HG03571 (cell line): Measurements from ENCODE around the gene PCSK1N.
"Not testable (repeated sequence)": the region's sequence is repeated elsewhere in the genome, so short reads cannot be mapped to it uniquely, and the experiment has no call there.

Experiments
- ATAC-seq: cut with Tn5 transposase; IDR thresholded peaks from one replicate; pipeline ENCODE4 v1.9.1; 2021; ENCODE audit not compliant: unreplicated experiment

Gene PCSK1N

DNA sequence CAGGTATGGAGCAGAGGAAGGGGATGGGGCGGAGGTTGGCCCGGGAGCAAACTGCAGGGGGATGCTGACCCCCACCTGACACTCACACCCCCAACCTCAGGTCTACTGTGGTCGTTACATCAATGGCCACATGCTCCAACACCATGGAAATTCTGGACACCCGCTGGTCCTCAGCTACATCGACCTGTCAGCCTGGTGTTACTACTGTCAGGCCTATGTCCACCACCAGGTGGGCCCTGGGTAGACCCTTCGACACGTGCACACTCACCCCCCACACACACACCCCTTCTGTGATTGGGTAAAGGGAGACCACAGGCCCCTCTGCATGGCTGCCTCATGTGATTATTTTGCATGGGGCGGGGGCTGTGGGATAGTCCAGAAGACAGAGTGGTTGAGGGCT lies 11.3 kb downstream of the PCSK1N start:
- ATAC-seq = no peak

DNA sequence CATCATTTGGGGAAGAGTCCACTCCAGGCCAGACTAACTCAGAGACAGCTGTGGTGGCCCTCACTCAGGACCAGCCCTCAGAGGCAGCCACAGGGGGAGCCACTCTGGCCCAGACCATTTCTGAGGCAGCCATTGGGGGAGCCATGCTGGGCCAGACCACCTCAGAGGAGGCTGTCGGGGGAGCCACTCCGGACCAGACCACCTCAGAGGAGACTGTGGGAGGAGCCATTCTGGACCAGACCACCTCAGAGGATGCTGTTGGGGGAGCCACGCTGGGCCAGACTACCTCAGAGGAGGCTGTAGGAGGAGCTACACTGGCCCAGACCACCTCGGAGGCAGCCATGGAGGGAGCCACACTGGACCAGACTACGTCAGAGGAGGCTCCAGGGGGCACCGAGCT lies 12.4 kb downstream of the PCSK1N start:
- ATAC-seq = no peak

- ATAC-seq = not testable (repeated sequence)
These were observed 16.0 kb downstream of the PCSK1N start for GRCh38 chrX:48819394-48819793.

DNA sequence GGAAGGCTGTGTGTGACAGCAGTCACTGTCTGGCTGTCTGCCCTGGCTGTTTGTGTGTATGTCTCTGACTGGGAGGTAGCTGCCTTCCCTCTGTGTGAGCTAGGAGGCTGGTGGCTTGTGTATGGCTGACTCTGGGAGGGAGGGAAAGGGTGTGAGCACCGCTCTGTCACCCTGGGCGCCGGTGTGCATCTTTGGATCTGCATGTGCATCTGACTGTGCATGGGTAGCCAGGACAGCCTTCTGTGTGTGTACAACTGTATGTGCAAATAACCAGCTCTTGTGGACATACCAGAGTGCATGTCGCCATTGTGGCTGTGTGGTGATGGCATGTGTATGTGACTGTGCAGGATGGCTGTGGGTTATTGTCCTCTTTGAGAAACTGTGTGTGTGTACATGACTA lies 16.5 kb downstream of the PCSK1N start:
- no peak for ATAC-seq

GRCh38 chrX:48818098-48818497 lies 17.3 kb downstream of the PCSK1N start:
- no peak for ATAC-seq

GRCh38 chrX:48816014-48816810 lies 19.2 kb downstream of the PCSK1N start:
- no peak for ATAC-seq

GRCh38 chrX:48815266-48815665 lies 20.1 kb downstream of the PCSK1N start:
- ATAC-seq = no peak

DNA sequence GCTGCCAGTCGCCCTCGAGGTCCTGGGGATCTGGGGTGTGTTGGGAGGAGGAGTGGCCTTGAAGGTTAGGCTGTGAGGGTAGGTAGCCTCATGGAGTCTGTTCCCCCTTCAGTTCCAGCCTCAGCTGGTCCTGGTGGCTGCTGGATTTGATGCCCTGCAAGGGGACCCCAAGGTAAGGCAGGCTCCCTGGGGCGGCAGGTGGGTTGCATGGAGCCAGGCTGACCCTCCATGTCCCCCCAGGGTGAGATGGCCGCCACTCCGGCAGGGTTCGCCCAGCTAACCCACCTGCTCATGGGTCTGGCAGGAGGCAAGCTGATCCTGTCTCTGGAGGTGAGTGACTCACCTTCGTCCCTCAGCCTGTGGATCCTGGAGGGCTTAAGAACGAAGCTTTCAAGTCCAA lies 20.7 kb downstream of the PCSK1N start:
- no peak for ATAC-seq

GRCh38 chrX:48813644-48814043 lies 21.8 kb downstream of the PCSK1N start:
- no peak for ATAC-seq

- no peak for ATAC-seq
These were observed 29.3 kb downstream of the PCSK1N start for GRCh38 chrX:48806081-48806480.

DNA sequence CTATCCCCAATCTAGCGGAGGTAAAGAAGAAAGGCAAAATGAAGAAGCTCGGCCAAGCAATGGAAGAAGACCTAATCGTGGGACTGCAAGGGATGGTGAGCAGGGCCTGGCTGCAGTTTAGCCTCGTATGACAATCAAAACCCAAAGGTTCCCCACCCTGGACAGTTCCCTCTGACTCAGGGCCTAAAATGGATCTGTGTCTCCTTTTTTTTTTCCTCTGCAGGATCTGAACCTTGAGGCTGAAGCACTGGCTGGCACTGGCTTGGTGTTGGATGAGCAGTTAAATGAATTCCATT lies 32.6 kb downstream of the PCSK1N start:
- ATAC-seq = no peak

- peak; percentile 34 for ATAC-seq
These were observed 33.1 kb downstream of the PCSK1N start for GRCh38 chrX:48802089-48802904.

GRCh38 chrX:48801280-48802088 lies 33.9 kb downstream of the PCSK1N start, which contains the start of gene HDAC6:
TSS of gene HDAC6 (plus strand) at chrX:48802067. CDS start at chrX:48802693, 626 bp downstream.
- ATAC-seq = peak; percentile 86

GRCh38 chrX:48800574-48801279 lies 34.7 kb downstream of the PCSK1N start:
- no peak for ATAC-seq

DNA sequence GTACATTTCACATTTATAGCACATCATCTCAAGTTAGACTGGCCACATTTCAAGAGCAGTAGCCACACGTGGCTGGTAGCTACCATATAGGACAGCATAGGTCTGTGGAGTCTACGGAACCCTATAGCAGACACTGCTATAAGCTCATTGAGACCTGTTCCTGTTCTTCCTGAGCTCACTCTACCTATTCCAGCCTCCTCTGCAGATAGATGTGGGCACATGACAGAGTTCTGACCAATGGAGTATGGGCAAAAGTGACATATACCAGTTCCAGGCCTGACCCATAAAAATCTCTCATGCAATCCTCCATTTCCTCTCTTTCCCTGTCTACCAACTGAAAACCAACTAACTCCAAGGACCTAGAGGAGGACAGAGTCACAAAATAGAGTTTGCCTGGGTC lies 37.1 kb downstream of the PCSK1N start:
- no peak for ATAC-seq

- ATAC-seq = no peak
These were observed 40.4 kb downstream of the PCSK1N start for GRCh38 chrX:48794911-48795515.

- ATAC-seq = no peak
These were observed 41.0 kb downstream of the PCSK1N start for GRCh38 chrX:48794340-48794910.

DNA sequence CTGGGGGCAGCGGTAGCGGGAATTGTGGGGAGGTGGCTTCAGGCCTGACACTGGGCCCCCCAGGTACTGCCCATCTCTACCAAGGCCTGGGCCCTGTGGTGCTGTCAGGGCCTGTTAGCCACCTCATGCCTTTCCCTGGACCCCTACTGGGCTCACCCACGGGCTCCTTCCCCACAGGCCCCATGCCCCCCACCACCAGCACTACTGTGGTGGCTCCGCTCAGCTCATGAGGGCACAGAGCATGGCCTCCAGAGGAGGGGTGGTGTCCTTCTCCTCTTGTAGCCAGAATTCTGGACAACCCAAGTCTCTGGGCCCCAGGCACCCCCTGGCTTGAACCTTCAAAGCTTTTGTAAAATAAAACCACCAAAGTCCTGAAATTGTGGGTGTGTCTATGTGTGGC lies 41.5 kb downstream of the PCSK1N start:
- no peak for ATAC-seq

DNA sequence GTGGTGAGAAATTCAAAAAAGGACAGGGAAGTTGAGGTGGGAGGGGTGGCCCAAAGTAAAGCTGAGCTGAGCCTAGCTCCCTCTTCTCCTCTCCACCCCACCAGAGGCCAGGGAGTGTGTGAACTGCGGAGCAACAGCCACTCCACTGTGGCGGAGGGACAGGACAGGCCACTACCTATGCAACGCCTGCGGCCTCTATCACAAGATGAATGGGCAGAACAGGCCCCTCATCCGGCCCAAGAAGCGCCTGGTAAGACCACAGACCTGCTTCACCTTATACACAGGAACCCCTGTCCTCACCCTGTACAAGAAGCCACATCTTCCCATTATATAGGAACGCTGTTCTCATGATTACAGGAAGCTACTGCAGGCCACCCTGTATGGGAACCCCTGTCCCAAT lies 43.2 kb downstream of the PCSK1N start:
- no peak for ATAC-seq
